Tibial nerve (tissue), 3 donors: ENCODE data around the gene RNF125.

Experiments used
- POLR2A ChIP-seq, 2 donors: fragments of 450-650 bp; IDR thresholded peaks; one replicate each; pipeline ENCODE4 v1.6.1; 2017; ENCODE audit warnings: antibody characterized with exemption in 2 of 2, mild to moderate bottlenecking in 2 of 2, moderate library complexity in 2 of 2
- TF ChIP-seq, protein P1 (sequence below), 5 experiments: fragments of 200-600 bp in 3 of 5; fragments of 450-650 bp in 2 of 5; sonication (generic) in 3 of 5; IDR thresholded peaks; one replicate each; pipeline ENCODE4 v1.5.1; 2016 to 2019; ENCODE audit warnings: antibody characterized with exemption in 5 of 5, mild to moderate bottlenecking in 3 of 5, moderate library complexity in 2 of 5

DNA sequence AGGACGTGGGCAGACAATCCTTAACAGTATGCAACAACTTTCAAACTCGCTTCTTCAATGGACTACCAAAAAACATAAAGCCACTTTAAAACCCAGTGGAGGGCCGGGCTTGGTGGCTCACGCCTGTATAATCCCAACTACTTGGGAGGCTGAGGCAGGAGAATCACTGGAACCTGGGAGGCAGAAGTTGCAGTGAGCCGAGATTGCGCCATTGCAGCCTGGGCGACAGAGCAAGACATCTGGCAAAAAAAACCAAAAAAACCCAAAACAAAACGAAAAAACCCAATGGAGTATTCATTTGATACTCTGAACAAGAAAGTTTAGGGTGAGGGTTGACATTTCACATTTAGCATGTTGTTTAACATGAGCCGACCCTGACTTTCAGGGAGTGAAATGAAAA is 14.0 kb downstream of the RNF125 start:
- TF ChIP-seq POLR2A (IDR thresholded peaks at IDR 0.05) = no peak
- TF ChIP-seq, protein P1, sequence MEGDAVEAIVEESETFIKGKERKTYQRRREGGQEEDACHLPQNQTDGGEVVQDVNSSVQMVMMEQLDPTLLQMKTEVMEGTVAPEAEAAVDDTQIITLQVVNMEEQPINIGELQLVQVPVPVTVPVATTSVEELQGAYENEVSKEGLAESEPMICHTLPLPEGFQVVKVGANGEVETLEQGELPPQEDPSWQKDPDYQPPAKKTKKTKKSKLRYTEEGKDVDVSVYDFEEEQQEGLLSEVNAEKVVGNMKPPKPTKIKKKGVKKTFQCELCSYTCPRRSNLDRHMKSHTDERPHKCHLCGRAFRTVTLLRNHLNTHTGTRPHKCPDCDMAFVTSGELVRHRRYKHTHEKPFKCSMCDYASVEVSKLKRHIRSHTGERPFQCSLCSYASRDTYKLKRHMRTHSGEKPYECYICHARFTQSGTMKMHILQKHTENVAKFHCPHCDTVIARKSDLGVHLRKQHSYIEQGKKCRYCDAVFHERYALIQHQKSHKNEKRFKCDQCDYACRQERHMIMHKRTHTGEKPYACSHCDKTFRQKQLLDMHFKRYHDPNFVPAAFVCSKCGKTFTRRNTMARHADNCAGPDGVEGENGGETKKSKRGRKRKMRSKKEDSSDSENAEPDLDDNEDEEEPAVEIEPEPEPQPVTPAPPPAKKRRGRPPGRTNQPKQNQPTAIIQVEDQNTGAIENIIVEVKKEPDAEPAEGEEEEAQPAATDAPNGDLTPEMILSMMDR (IDR thresholded peaks at IDR 0.05) = no peak
